B cell (primary cell): Measurements from ENCODE around the gene ASB9. TPM values are rescaled to one million over a fixed set of nuclear protein-coding genes. Genes with fewer than 3 reads are reported as not detected.

Experiments used
- ATAC-seq: fragments of 200-7000 bp; cut with Tn5 transposase; one replicate; pipeline ENCODE4 v1.10.0; 2021; ENCODE audit warnings: low read depth, mild to moderate bottlenecking, moderate number of reproducible peaks, moderate library complexity
- CTCF ChIA-PET: fragments of 350-600 bp; sonication (Branson Sonifier 250); formaldehyde crosslinking; loops from one replicate; lab custom pipeline; 2021; ENCODE audit warnings: antibody characterized with exemption, inconsistent platforms; lab: Charles Lee
- POLR2A ChIA-PET: fragments of 350-600 bp; sonication (Branson Sonifier 250); formaldehyde crosslinking; loops from one replicate; lab custom pipeline; 2021; ENCODE audit warnings: antibody characterized with exemption; lab: Charles Lee
- DNase-seq: peaks from one replicate; pipeline ENCODE4 v3.0.0; 2013
- H2AFZ ChIP-seq: 2 replicates; pipeline ENCODE4 v1.6.1; 2012; ENCODE audit warnings: mild to moderate bottlenecking, low read depth, low read length; ENCODE audit not compliant: insufficient read depth, poor library complexity, severe bottlenecking
- H3K27ac ChIP-seq, 2 donors: 1 replicate in 1 of 2; 2 replicates in 1 of 2; pipeline ENCODE4 v1.5.1; 2012 to 2013; ENCODE audit warnings: low read length in 2 of 2, mild to moderate bottlenecking in 2 of 2, moderate library complexity in 1 of 2
- H3K27me3 ChIP-seq, 4 experiments: fragments of 200-600 bp in 1 of 4; sonication (generic) in 1 of 4; replicated peaks in 1 of 4; 1 replicate in 2 of 4; 2 replicates in 2 of 4; pipeline versions ENCODE4 v1.6.1 to v1.7.0; 2013 to 2016; ENCODE audit warnings: low read length in 3 of 4, mild to moderate bottlenecking in 2 of 4, mixed read lengths in 1 of 4, moderate library complexity in 1 of 4; ENCODE audit not compliant: insufficient read depth in 4 of 4, control insufficient read depth in 3 of 4; ENCODE audit errors: control extremely low read depth in 1 of 4
- H3K36me3 ChIP-seq, 2 experiments: replicated peaks in 1 of 2; 1 replicate in 1 of 2; 2 replicates in 1 of 2; pipeline versions ENCODE4 v1.6.1 to v1.7.1; 2013; ENCODE audit warnings: low read length in 1 of 2; ENCODE audit not compliant: insufficient read depth in 2 of 2, control insufficient read depth in 1 of 2; ENCODE audit errors: control extremely low read depth in 1 of 2, extremely low read depth in 1 of 2
- H3K4me1 ChIP-seq, 2 donors: fragments of 200-600 bp in 1 of 2; sonication (generic) in 1 of 2; 1 replicate in 1 of 2; 2 replicates in 1 of 2; pipeline versions ENCODE4 v1.5.1 to v1.6.1; 2013 to 2017; ENCODE audit warnings: low read length in 2 of 2; ENCODE audit not compliant: control insufficient read depth in 2 of 2, insufficient read depth in 2 of 2
- H3K4me2 ChIP-seq: replicated peaks from 2 replicates; pipeline ENCODE3; 2012; ENCODE audit warnings: mild to moderate bottlenecking, low read depth, low read length; ENCODE audit not compliant: poor library complexity, severe bottlenecking
- H3K4me3 ChIP-seq, 5 experiments: fragments of 200-600 bp in 1 of 5; sonication (generic) in 1 of 5; 1 replicate in 3 of 5; 2 replicates in 2 of 5; pipeline versions ENCODE4 v1.5.1 to v1.7.0; 2011 to 2016; ENCODE audit warnings: low read length in 4 of 5, mild to moderate bottlenecking in 4 of 5, low read depth in 2 of 5, control low read depth in 1 of 5, moderate library complexity in 1 of 5; ENCODE audit not compliant: insufficient read depth in 1 of 5; ENCODE audit errors: control extremely low read depth in 1 of 5, extremely low read depth in 1 of 5
- H3K79me2 ChIP-seq: fragments of 200-600 bp; sonication (generic); one replicate; pipeline ENCODE4 v1.6.0; 2016; ENCODE audit warnings: low read length; ENCODE audit not compliant: control insufficient read depth, insufficient read depth
- H3K9ac ChIP-seq: fragments of 200-600 bp; sonication (generic); 2 replicates; pipeline ENCODE4 v1.6.1; 2017; ENCODE audit warnings: mild to moderate bottlenecking, low read length, moderate library complexity
- H3K9me3 ChIP-seq, 3 donors: one replicate each; pipeline versions ENCODE4 v1.6.1 to v1.7.1; 2013; ENCODE audit warnings: low read length in 2 of 3; ENCODE audit not compliant: control insufficient read depth in 2 of 3, insufficient read depth in 1 of 3; ENCODE audit errors: control extremely low read depth in 1 of 3
- H4K20me1 ChIP-seq: 2 replicates; pipeline ENCODE4 v1.6.0; 2012; ENCODE audit warnings: mild to moderate bottlenecking, low read length; ENCODE audit not compliant: insufficient read depth, control insufficient read depth, poor library complexity, severe bottlenecking
- H3K27ac Mint-ChIP-seq: one replicate; pipeline ENCODE4 v1.8.0; 2021; ENCODE audit warnings: mixed read lengths
- H3K27me3 Mint-ChIP-seq: one replicate; pipeline ENCODE4 v1.8.0; 2021; ENCODE audit warnings: mixed read lengths
- H3K4me1 Mint-ChIP-seq: one replicate; pipeline ENCODE4 v1.8.0; 2021; ENCODE audit warnings: mixed read lengths
- H3K4me3 Mint-ChIP-seq: one replicate; pipeline ENCODE4 v1.8.0; 2021; ENCODE audit warnings: mixed read lengths
- H3K9me3 Mint-ChIP-seq: one replicate; pipeline ENCODE4 v1.8.0; 2022; ENCODE audit warnings: mixed read lengths; ENCODE audit not compliant: insufficient read depth
- CTCF ChIP-seq: fragments of 200-600 bp; IDR thresholded peaks from one replicate; pipeline ENCODE4 v1.8.0; 2022; ENCODE audit warnings: antibody characterized with exemption, mild to moderate bottlenecking
- EZH2 ChIP-seq: IDR thresholded peaks from 2 replicates; pipeline ENCODE4 v1.6.1; 2012; ENCODE audit warnings: borderline replicate concordance, low read depth, mild to moderate bottlenecking, moderate library complexity, low read length; ENCODE audit not compliant: insufficient read depth, poor library complexity, severe bottlenecking
- WGBS: methylation state at CpG from one replicate; pipeline ENCODE4 v1.1.5; 2013; ENCODE audit warnings: missing lambda C conversion rate; ENCODE audit not compliant: insufficient coverage; 5-methylcytosine and 5-hydroxymethylcytosine counted together
- intact Hi-C: fragments of 100-400 bp; cut with micrococcal nuclease; formaldehyde crosslinking; loops from one replicate; pipeline ENCODE4 v1.10.0; 2022
- polyA plus RNA-seq: library from polyadenylated mRNA; depleted of rRNA; stranded (reverse); fragments of >200 nt; gene quantifications from 2 replicates; pipeline ENCODE4 v1.2.3, GENCODE V29; 2012
- total RNA-seq, 2 donors: library from RNA; stranded (reverse); fragments of 120-200 nt in 1 of 2; gene quantifications; 1 replicate in 1 of 2; 2 replicates in 1 of 2; pipeline versions ENCODE4 v1.2.3 to v1.2.4, GENCODE V29; 2013 to 2022

The ASB9 gene
- total and polyA plus RNA-seq, 2 donors (not counting 1 experiment from before 2014, with no cell fraction given) = not detected

- Histone ChIP-seq H2AFZ (no peak overlapping the region), H3K36me3 (no peaks in the 10 kb centered on the region), H4K20me1 (no peaks in the 10 kb centered on the region), H3K27me3 (no peaks in the 10 kb centered on the region), H3K9ac (no peak overlapping the region), H3K27ac (no peak overlapping the region), H3K79me2 (no peaks in the 10 kb centered on the region), H3K9me3 (no peaks in the 10 kb centered on the region), H3K4me3 (no peak overlapping the region), H3K4me2 (no peak overlapping the region), H3K4me1 (no peaks in the 10 kb centered on the region)
- WGBS = no CpG with 5 or more reads among the region's 3 CpGs
- Mint-ChIP-seq H3K27ac (no peak overlapping the region), H3K9me3 (no peaks in the 10 kb centered on the region), H3K4me3 (no peak overlapping the region), H3K4me1 (no peaks in the 10 kb centered on the region), H3K27me3 (peaks cover 3% of the 10 kb centered on the region)
- DNase-seq = no peak
- intact Hi-C loops = no loop called here
- ChIA-PET CTCF (interaction anchor here (1.1 kb wide), 1 partner anchor 9 kb away, joined by 3 read pairs; no protein-coding TSS in a partner anchor), POLR2A (no interaction called here)
- TF ChIP-seq EZH2 (no peak), CTCF (no peak)
- ATAC-seq = no peak
Observed at GRCh38 chrX:15233416-15234015, 36.4 kb downstream of the ASB9 start.

GRCh38 chrX:15224747-15225146 lies 45.1 kb downstream of the ASB9 start:
- DNase-seq (no peak), ATAC-seq (no peak)
- no peaks in the 10 kb centered on the region for H3K9me3 ChIP-seq
- ChIA-PET CTCF (no interaction called here), POLR2A (no interaction called here)
- no peaks in the 10 kb centered on the region for H3K27me3 ChIP-seq
- H3K36me3 ChIP-seq = no peaks in the 10 kb centered on the region
- Mint-ChIP-seq H3K27me3 (peaks cover 3% of the 10 kb centered on the region), H3K9me3 (no peaks in the 10 kb centered on the region), H3K4me3 (no peak overlapping the region), H3K27ac (no peak overlapping the region), H3K4me1 (no peaks in the 10 kb centered on the region)
- H4K20me1 ChIP-seq = no peaks in the 10 kb centered on the region
- TF ChIP-seq CTCF (no peak), EZH2 (no peak)
- H3K4me3 ChIP-seq = no peak overlapping the region
- H3K27ac ChIP-seq = no peak overlapping the region
- H2AFZ ChIP-seq = no peak overlapping the region
- no peaks in the 10 kb centered on the region for H3K79me2 ChIP-seq
- no peaks in the 10 kb centered on the region for H3K4me1 ChIP-seq
- H3K4me2 ChIP-seq = no peak overlapping the region
- WGBS = no CpG with 5 or more reads among the region's 1 CpG
- intact Hi-C loops = no loop called here
- H3K9ac ChIP-seq = no peak overlapping the region
